Parathyroid adenoma (tissue), 2 donors: Measurements from ENCODE around the gene SLC39A11.

ENCODE experiments used
- H2AFZ ChIP-seq: fragments of 300-600 bp; sonication (generic); one replicate; pipeline ENCODE4 v1.7.0; 2017; ENCODE audit warnings: antibody characterized with exemption, mild to moderate bottlenecking
- H3K27ac ChIP-seq: fragments of 300-600 bp; sonication (generic); one replicate; pipeline ENCODE4 v1.7.0; 2017
- H3K27me3 ChIP-seq: fragments of 300-600 bp; sonication (generic); one replicate; pipeline ENCODE4 v1.7.0; 2017; ENCODE audit warnings: low read length; ENCODE audit not compliant: control insufficient read depth, insufficient read depth
- H3K36me3 ChIP-seq: fragments of 300-600 bp; sonication (generic); one replicate; pipeline ENCODE4 v1.7.0; 2017; ENCODE audit warnings: low read length; ENCODE audit not compliant: control insufficient read depth, insufficient read depth
- H3K4me1 ChIP-seq: fragments of 300-600 bp; sonication (generic); one replicate; pipeline ENCODE4 v1.7.0; 2017; ENCODE audit warnings: control low read depth
- H3K4me2 ChIP-seq: fragments of 300-600 bp; sonication (generic); one replicate; pipeline ENCODE4 v1.7.0; 2017; ENCODE audit warnings: low read length
- H3K4me3 ChIP-seq: fragments of 300-600 bp; sonication (generic); one replicate; pipeline ENCODE4 v1.7.0; 2017; ENCODE audit warnings: low read depth, low read length
- H3K79me2 ChIP-seq: fragments of 300-600 bp; sonication (generic); one replicate; pipeline ENCODE4 v1.7.0; 2017; ENCODE audit warnings: control low read depth
- H3K9ac ChIP-seq: fragments of 300-600 bp; sonication (generic); one replicate; pipeline ENCODE4 v1.7.0; 2017; ENCODE audit warnings: mild to moderate bottlenecking
- H3K9me3 ChIP-seq: fragments of 300-600 bp; sonication (generic); one replicate; pipeline ENCODE4 v1.7.0; 2017; ENCODE audit warnings: low read length; ENCODE audit not compliant: control insufficient read depth
- CTCF ChIP-seq: fragments of 300-600 bp; sonication (generic); IDR thresholded peaks from one replicate; pipeline ENCODE4 v1.7.0; 2017; ENCODE audit warnings: antibody characterized with exemption, mild to moderate bottlenecking
- donor health status: primary hyperparathyroidism.

SLC39A11 gene

DNA sequence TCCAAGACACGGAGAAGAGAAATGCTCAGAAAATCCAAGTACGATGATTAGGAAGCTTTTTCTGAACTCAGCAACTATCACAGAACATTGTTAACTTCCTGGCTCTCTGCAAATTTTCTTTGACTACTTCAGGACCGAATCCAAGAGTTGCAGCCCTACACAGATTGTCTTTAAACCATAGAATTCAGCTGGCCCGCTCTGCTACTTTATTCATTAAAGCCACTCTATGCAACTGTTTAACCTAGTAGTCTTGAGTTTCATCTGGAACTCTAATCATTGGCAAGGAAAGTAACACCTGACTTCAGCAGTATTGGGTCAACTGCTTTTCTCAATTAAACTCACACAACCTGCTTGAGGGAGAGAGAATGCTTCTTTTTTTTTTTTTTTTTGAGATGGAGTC lies 210.1 kb downstream of the SLC39A11 start:
- Histone ChIP-seq H2AFZ (no peak overlapping the region), H3K27ac (no peak overlapping the region), H3K9me3 (no peaks in the 10 kb centered on the region), H3K27me3 (no peaks in the 10 kb centered on the region), H3K4me3 (no peak overlapping the region), H3K79me2 (no peaks in the 10 kb centered on the region), H3K9ac (no peak overlapping the region), H3K4me2 (no peak overlapping the region), H3K4me1 (no peaks in the 10 kb centered on the region), H3K36me3 (no peaks in the 10 kb centered on the region)
- no peak for TF ChIP-seq CTCF

GRCh38 chr17:72879877-72880276 lies 212.6 kb downstream of the SLC39A11 start:
- TF ChIP-seq CTCF: no peak
- H3K36me3 ChIP-seq: no peaks in the 10 kb centered on the region
- H3K4me2 ChIP-seq: no peak overlapping the region
- H3K27me3 ChIP-seq: no peaks in the 10 kb centered on the region
- H3K27ac ChIP-seq: no peak overlapping the region
- H2AFZ ChIP-seq: no peak overlapping the region
- no peak overlapping the region for H3K9ac ChIP-seq
- no peaks in the 10 kb centered on the region for H3K79me2 ChIP-seq
- no peaks in the 10 kb centered on the region for H3K4me1 ChIP-seq
- H3K4me3 ChIP-seq: no peak overlapping the region
- no peaks in the 10 kb centered on the region for H3K9me3 ChIP-seq

DNA sequence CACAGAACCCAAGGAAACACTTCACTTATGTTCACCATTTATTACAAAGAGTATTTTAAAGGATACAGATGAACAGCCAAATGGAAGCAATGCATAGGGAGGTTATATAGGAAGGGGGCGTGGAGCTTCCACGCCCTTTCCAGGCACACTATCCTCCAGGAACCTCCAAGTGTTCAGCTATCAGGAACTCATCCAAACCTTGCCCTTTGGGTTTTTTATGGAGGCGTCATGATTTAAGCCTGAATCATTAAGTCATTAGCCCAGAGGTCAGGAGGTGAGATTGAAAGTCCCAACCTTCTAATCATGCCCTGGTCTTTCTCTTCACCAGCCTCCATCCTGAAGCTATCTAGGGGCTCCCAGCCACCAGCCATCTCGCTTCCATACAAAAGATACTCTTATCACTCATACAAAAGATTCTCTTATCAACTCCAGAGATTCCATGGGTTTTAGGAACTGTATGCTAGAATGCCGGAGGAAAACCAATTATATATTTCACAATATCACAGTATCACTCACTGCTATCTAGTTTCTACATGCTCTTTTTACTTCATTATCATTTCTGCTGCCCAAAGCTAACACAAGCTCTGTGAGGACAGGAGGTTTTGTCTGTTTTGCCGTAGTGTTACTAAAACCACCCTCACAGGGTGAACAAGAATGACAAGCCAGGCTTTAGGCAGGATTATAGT lies 213.4 kb downstream of the SLC39A11 start:
- no peak for TF ChIP-seq CTCF
- Histone ChIP-seq H3K9me3 (no peaks in the 10 kb centered on the region), H3K36me3 (no peaks in the 10 kb centered on the region), H3K79me2 (no peaks in the 10 kb centered on the region), H2AFZ (no peak overlapping the region), H3K4me3 (no peak overlapping the region), H3K4me1 (no peaks in the 10 kb centered on the region), H3K9ac (no peak overlapping the region), H3K27me3 (no peaks in the 10 kb centered on the region), H3K27ac (no peak overlapping the region), H3K4me2 (no peak overlapping the region)

DNA sequence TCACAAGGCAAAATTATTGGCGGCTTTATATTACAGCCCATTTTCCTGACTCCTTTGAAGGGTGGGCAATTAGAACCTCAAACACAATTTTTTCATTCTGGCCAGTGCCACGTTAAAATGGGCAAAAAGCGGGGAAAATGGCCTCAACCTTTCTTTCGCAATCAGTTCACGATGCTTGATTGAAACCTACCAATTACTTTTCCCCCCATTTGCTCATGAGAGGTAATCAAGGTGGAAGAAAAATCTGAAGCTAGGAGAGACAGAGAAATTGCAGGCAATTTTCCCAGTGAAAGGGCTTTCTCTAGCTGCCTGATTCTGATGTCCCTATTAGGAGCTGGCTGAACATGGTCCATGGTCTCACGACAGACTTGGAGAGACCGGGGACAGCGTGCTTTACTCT lies 215.1 kb downstream of the SLC39A11 start:
- Histone ChIP-seq H3K9me3 (no peaks in the 10 kb centered on the region), H3K27ac (no peak overlapping the region), H3K4me1 (no peaks in the 10 kb centered on the region), H3K4me2 (no peak overlapping the region), H3K4me3 (no peak overlapping the region), H3K27me3 (no peaks in the 10 kb centered on the region), H3K79me2 (no peaks in the 10 kb centered on the region), H2AFZ (no peak overlapping the region), H3K36me3 (no peaks in the 10 kb centered on the region), H3K9ac (no peak overlapping the region)
- no peak for TF ChIP-seq CTCF

DNA sequence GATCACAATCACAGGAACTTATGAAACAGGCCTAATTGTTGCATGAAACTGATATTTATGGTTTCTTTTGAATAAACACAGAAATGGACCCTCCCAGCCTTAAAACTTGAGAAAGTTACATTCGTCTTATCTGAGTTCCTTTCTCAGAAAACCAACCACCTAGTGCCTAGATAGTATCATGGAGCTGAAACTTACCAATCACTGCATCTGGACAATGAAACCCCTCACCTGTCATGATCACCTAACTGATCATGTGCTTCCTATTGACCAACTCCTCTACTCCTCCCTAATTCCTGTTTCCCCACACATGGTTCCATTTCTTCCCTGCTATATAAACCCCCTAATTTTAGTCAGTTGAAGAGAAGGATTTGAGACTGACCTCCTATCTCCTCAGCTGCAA lies 216.1 kb downstream of the SLC39A11 start:
- Histone ChIP-seq H3K4me2 (no peak overlapping the region), H3K4me3 (no peak overlapping the region), H3K27me3 (no peaks in the 10 kb centered on the region), H3K9me3 (no peaks in the 10 kb centered on the region), H3K27ac (no peak overlapping the region), H3K79me2 (no peaks in the 10 kb centered on the region), H2AFZ (no peak overlapping the region), H3K9ac (no peak overlapping the region), H3K36me3 (no peaks in the 10 kb centered on the region), H3K4me1 (no peaks in the 10 kb centered on the region)
- TF ChIP-seq CTCF: no peak
